ENCODE measurements around the gene CCDC82. TPM values are rescaled to one million over a fixed set of nuclear protein-coding genes. Genes with fewer than 3 reads are reported as not detected.
A peak's percentile ranks its signal among the peaks of the same experiment; 100 is the strongest.

Gene CCDC82
- total RNA-seq, 1 donor from 2014 or later: 9.5 TPM

GRCh38 chr11:96319898-96320656 lies 69.6 kb downstream of the CCDC82 start:
- intact Hi-C loops (cut with DNase I): loop anchor here (5.0 kb wide), 1 partner anchor 148 kb away; no protein-coding TSS in a partner anchor
- H3K4me3 ChIP-seq: no peak overlapping the region
- TF ChIP-seq CTCF (IDR thresholded peaks at IDR 0.05): no peak
- H3K27ac ChIP-seq: no peak overlapping the region
- H3K4me1 ChIP-seq: peaks cover 3 to 34% of the 10 kb centered on the region in 2 donors
- H3K36me3 ChIP-seq: no peaks in the 10 kb centered on the region
- no peaks in the 10 kb centered on the region for H3K27me3 ChIP-seq
- no peaks in the 10 kb centered on the region for H3K9me3 ChIP-seq
- no peak for DNase-seq (ENCODE audit: low spot score in 2 of 2)

- intact Hi-C loops (cut with DNase I): no loop called here
- no peaks in the 10 kb centered on the region for H3K9me3 ChIP-seq
- no peaks in the 10 kb centered on the region for H3K27me3 ChIP-seq
- H3K4me3 ChIP-seq: no peak overlapping the region
- no peak overlapping the region for H3K27ac ChIP-seq
- TF ChIP-seq CTCF (IDR thresholded peaks at IDR 0.05): no peak
- no peaks in the 10 kb centered on the region for H3K36me3 ChIP-seq
- peaks cover 9 to 42% of the 10 kb centered on the region in 2 donors for H3K4me1 ChIP-seq
- no peak for DNase-seq (ENCODE audit: low spot score in 2 of 2)
Measured at GRCh38 chr11:96318850-96319249, 70.9 kb downstream of the CCDC82 start.

GRCh38 chr11:96318399-96318798 lies 71.3 kb downstream of the CCDC82 start:
- no peaks in the 10 kb centered on the region for H3K27me3 ChIP-seq
- no peak for DNase-seq (ENCODE audit: low spot score in 2 of 2)
- intact Hi-C loops (cut with DNase I): no loop called here
- TF ChIP-seq CTCF (IDR thresholded peaks at IDR 0.05): no peak
- no peak overlapping the region for H3K27ac ChIP-seq
- H3K4me3 ChIP-seq: no peak overlapping the region
- H3K9me3 ChIP-seq: no peaks in the 10 kb centered on the region
- H3K4me1 ChIP-seq: peaks cover 9 to 45% of the 10 kb centered on the region in 2 donors
- no peaks in the 10 kb centered on the region for H3K36me3 ChIP-seq

GRCh38 chr11:96317985-96318384 lies 71.7 kb downstream of the CCDC82 start:
- Histone ChIP-seq H3K9me3 (no peaks in the 10 kb centered on the region), H3K4me1 (peaks cover 9 to 46% of the 10 kb centered on the region in 2 donors), H3K4me3 (no peak overlapping the region), H3K27ac (peak overlapping the region in 1 of 2 donors; percentile 29), H3K27me3 (no peaks in the 10 kb centered on the region), H3K36me3 (no peaks in the 10 kb centered on the region)
- intact Hi-C loops (cut with DNase I): no loop called here
- TF ChIP-seq CTCF (IDR thresholded peaks at IDR 0.05): no peak
- DNase-seq (ENCODE audit: low spot score in 2 of 2): no peak

- Histone ChIP-seq H3K9me3 (no peaks in the 10 kb centered on the region), H3K27ac (peak overlapping the region; percentile 1 to 29), H3K4me1 (peaks cover 9 to 49% of the 10 kb centered on the region in 2 donors), H3K27me3 (no peaks in the 10 kb centered on the region), H3K4me3 (no peak overlapping the region), H3K36me3 (no peaks in the 10 kb centered on the region)
- intact Hi-C loops (cut with DNase I): no loop called here
- DNase-seq (ENCODE audit: low spot score in 2 of 2): no peak
- no peak for TF ChIP-seq CTCF (IDR thresholded peaks at IDR 0.05)
Measured at GRCh38 chr11:96317571-96317970, 72.1 kb downstream of the CCDC82 start.

Data from ascending aorta (tissue), 2 donors.